ENCODE results near the gene LRRTM4. TPM values are rescaled to one million over a fixed set of nuclear protein-coding genes. Genes with fewer than 3 reads are reported as not detected.

The LRRTM4 gene
- total RNA-seq, 1 experiment from 2014 or later: not detected

DNA sequence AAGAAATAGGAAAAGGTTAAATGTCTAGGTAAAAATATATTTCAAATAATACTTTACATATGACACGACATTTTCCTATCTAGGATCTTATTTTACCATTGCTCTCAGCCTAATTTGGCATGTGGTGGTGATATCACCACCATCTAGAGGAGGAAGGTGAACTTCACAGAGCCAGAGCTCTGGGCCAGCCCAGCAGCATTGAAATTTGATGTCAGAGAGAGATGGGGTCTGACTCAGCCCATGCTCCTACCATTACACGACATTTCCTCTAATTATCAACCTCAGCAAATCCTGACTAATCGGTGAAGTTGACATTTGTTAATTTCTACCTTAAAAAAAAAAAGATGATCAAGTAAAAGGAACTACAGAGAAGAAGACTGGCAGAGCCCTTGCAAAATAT is 42.3 kb downstream of the LRRTM4 start:
- no TSS peak for BruUV-seq (replicated peaks)
- H3K36me3 Mint-ChIP-seq (ENCODE audit: insufficient read depth, unreplicated experiment): no peaks in the 10 kb centered on the region
- TF ChIP-seq, protein P1, sequence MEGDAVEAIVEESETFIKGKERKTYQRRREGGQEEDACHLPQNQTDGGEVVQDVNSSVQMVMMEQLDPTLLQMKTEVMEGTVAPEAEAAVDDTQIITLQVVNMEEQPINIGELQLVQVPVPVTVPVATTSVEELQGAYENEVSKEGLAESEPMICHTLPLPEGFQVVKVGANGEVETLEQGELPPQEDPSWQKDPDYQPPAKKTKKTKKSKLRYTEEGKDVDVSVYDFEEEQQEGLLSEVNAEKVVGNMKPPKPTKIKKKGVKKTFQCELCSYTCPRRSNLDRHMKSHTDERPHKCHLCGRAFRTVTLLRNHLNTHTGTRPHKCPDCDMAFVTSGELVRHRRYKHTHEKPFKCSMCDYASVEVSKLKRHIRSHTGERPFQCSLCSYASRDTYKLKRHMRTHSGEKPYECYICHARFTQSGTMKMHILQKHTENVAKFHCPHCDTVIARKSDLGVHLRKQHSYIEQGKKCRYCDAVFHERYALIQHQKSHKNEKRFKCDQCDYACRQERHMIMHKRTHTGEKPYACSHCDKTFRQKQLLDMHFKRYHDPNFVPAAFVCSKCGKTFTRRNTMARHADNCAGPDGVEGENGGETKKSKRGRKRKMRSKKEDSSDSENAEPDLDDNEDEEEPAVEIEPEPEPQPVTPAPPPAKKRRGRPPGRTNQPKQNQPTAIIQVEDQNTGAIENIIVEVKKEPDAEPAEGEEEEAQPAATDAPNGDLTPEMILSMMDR (IDR thresholded peaks at IDR 0.05; ENCODE audit: unreplicated experiment): no peak
- intact Hi-C loops (cut with micrococcal nuclease): no loop called here
- DNase-seq (ENCODE audit: unreplicated experiment): no peak
- peaks cover 27% of the 10 kb centered on the region for H3K27me3 Mint-ChIP-seq (ENCODE audit: insufficient read depth, unreplicated experiment)
- H3K9me3 Mint-ChIP-seq (ENCODE audit: unreplicated experiment): peaks cover 8% of the 10 kb centered on the region
- H3K4me3 Mint-ChIP-seq (ENCODE audit: unreplicated experiment): no peak overlapping the region
- no peaks in the 10 kb centered on the region for H3K4me1 Mint-ChIP-seq (ENCODE audit: insufficient read depth, unreplicated experiment)
- no peak overlapping the region for H3K27ac Mint-ChIP-seq (ENCODE audit: low read depth, unreplicated experiment)
- ChIA-PET CTCF (interaction anchor here (0.6 to 0.7 kb wide), 2 partner anchors 523 to 931 kb away, joined by 3 read pairs; no protein-coding TSS in a partner anchor), POLR2A (no interaction called here)

GRCh38 chr2:77479395-77479794 is 42.8 kb downstream of the LRRTM4 start:
- TF ChIP-seq, protein P1 (IDR thresholded peaks at IDR 0.05; ENCODE audit: unreplicated experiment): no peak
- no peak overlapping the region for H3K4me3 Mint-ChIP-seq (ENCODE audit: unreplicated experiment)
- H3K4me1 Mint-ChIP-seq (ENCODE audit: insufficient read depth, unreplicated experiment): no peaks in the 10 kb centered on the region
- no peak for DNase-seq (ENCODE audit: unreplicated experiment)
- ChIA-PET POLR2A (no interaction called here), CTCF (interaction anchor here (0.7 kb wide), 1 partner anchor 931 kb away, joined by 3 read pairs; no protein-coding TSS in a partner anchor)
- BruUV-seq (replicated peaks): no TSS peak
- H3K36me3 Mint-ChIP-seq (ENCODE audit: insufficient read depth, unreplicated experiment): no peaks in the 10 kb centered on the region
- peaks cover 8% of the 10 kb centered on the region for H3K9me3 Mint-ChIP-seq (ENCODE audit: unreplicated experiment)
- H3K27me3 Mint-ChIP-seq (ENCODE audit: insufficient read depth, unreplicated experiment): peaks cover 29% of the 10 kb centered on the region
- intact Hi-C loops (cut with micrococcal nuclease): no loop called here
- no peak overlapping the region for H3K27ac Mint-ChIP-seq (ENCODE audit: low read depth, unreplicated experiment)

GRCh38 chr2:77470096-77470495 is 52.1 kb downstream of the LRRTM4 start:
- Mint-ChIP-seq H3K27me3 (ENCODE audit: insufficient read depth, unreplicated experiment) (peaks cover 58% of the 10 kb centered on the region), H3K4me1 (ENCODE audit: insufficient read depth, unreplicated experiment) (no peaks in the 10 kb centered on the region), H3K27ac (ENCODE audit: low read depth, unreplicated experiment) (no peak overlapping the region), H3K36me3 (ENCODE audit: insufficient read depth, unreplicated experiment) (no peaks in the 10 kb centered on the region), H3K4me3 (ENCODE audit: unreplicated experiment) (no peak overlapping the region), H3K9me3 (ENCODE audit: unreplicated experiment) (no peaks in the 10 kb centered on the region)
- ChIA-PET CTCF (no interaction called here), POLR2A (no interaction called here)
- DNase-seq (ENCODE audit: unreplicated experiment): no peak
- intact Hi-C loops (cut with micrococcal nuclease): no loop called here
- BruUV-seq (replicated peaks): no TSS peak
- TF ChIP-seq, protein P1 (IDR thresholded peaks at IDR 0.05; ENCODE audit: unreplicated experiment): no peak

DNA sequence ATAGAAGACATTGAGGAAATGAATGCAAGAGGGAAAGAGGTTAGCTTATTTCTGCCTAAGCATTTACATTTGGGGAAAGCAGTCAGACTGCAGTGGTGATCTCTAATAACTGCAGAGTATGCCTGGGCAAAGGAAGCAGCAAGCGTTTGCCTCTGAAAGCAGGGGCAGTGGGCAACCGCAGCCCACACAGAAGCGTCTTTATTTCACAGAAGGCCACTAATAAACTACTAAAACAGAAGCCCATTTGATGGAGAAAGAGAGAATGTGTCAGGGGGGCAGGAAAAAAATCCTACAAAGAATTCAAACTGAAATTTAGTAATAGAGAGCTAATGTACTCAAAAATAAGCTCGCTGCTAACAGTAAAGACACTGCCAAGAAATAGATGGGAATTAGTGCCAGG is 53.1 kb downstream of the LRRTM4 start:
- Mint-ChIP-seq H3K9me3 (ENCODE audit: unreplicated experiment) (no peaks in the 10 kb centered on the region), H3K4me3 (ENCODE audit: unreplicated experiment) (no peak overlapping the region), H3K27ac (ENCODE audit: low read depth, unreplicated experiment) (no peak overlapping the region), H3K27me3 (ENCODE audit: insufficient read depth, unreplicated experiment) (peaks cover 57% of the 10 kb centered on the region), H3K4me1 (ENCODE audit: insufficient read depth, unreplicated experiment) (no peaks in the 10 kb centered on the region), H3K36me3 (ENCODE audit: insufficient read depth, unreplicated experiment) (no peaks in the 10 kb centered on the region)
- intact Hi-C loops (cut with micrococcal nuclease): no loop called here
- no peak for DNase-seq (ENCODE audit: unreplicated experiment)
- CTCF ChIA-PET: interaction anchor here (0.5 to 0.6 kb wide), 2 partner anchors 43 to 56 kb away, joined by 3 to 4 read pairs; no protein-coding TSS in a partner anchor
- TF ChIP-seq, protein P1 (IDR thresholded peaks at IDR 0.05; ENCODE audit: unreplicated experiment): no peak
- no TSS peak for BruUV-seq (replicated peaks)
- POLR2A ChIA-PET: no interaction called here
